AG20443 (cell line): ENCODE results near the gene RBM38.

ENCODE experiments used
- DNase-seq: peaks from one replicate; pipeline ENCODE4 v3.0.0; 2012; ENCODE audit warnings: low spot score, mixed read lengths

Gene RBM38

GRCh38 chr20:57404006-57404405 lies 12.8 kb downstream of the RBM38 start:
- DNase-seq, result no peak

- no peak for DNase-seq
These were observed 13.3 kb downstream of the RBM38 start for GRCh38 chr20:57404419-57405072.

GRCh38 chr20:57405236-57406016 lies 14.2 kb downstream of the RBM38 start:
- no peak for DNase-seq

- no peak for DNase-seq
These were observed 16.4 kb downstream of the RBM38 start for GRCh38 chr20:57407541-57407956.

GRCh38 chr20:57408131-57408530 lies 16.9 kb downstream of the RBM38 start:
- DNase-seq, result no peak

- no peak for DNase-seq
These were observed 17.5 kb downstream of the RBM38 start for GRCh38 chr20:57408536-57409233.

- DNase-seq, result no peak
These were observed 18.1 kb downstream of the RBM38 start for GRCh38 chr20:57409316-57409671.

- DNase-seq, result no peak
These were observed 18.6 kb downstream of the RBM38 start for GRCh38 chr20:57409672-57410397.

GRCh38 chr20:57410398-57410920 lies 19.3 kb downstream of the RBM38 start:
- DNase-seq, result no peak

GRCh38 chr20:57410924-57411323 lies 19.7 kb downstream of the RBM38 start:
- no peak for DNase-seq

GRCh38 chr20:57411406-57412283 lies 20.4 kb downstream of the RBM38 start:
- no peak for DNase-seq

GRCh38 chr20:57412347-57413029 lies 21.3 kb downstream of the RBM38 start:
- no peak for DNase-seq

GRCh38 chr20:57413986-57414385 lies 22.8 kb downstream of the RBM38 start:
- no peak for DNase-seq

GRCh38 chr20:57414867-57415592 lies 23.8 kb downstream of the RBM38 start:
- peak; percentile 40 for DNase-seq

GRCh38 chr20:57415771-57416170 lies 24.6 kb downstream of the RBM38 start:
- no peak for DNase-seq

GRCh38 chr20:57416296-57417022 lies 25.3 kb downstream of the RBM38 start:
- DNase-seq, result no peak

- DNase-seq, result no peak
These were observed 26.0 kb downstream of the RBM38 start for GRCh38 chr20:57417051-57417689.
